Measurements from ENCODE around the gene ARHGAP12.

The ARHGAP12 gene

DNA sequence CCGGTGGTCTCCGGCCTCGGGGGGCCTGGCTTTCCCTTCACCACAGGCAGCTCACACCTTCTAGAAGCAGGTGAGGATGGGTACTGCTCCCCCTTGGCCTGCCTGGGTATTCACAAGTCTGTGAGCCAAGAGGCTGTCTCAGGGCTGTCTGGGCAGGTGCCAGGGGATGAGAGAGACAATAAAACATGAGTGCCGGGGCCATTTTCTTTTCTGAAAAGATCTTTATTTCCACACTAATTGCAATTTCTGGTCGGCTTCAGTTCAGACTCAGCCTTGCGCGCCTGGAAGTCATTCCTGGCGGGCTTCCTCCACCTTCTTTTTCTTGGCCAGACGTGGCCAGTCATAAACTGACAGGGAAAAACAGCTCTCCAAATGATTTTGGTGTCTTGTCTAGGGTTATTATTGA lies 171.2 kb downstream of the ARHGAP12 start:
- TF ChIP-seq, protein P1, sequence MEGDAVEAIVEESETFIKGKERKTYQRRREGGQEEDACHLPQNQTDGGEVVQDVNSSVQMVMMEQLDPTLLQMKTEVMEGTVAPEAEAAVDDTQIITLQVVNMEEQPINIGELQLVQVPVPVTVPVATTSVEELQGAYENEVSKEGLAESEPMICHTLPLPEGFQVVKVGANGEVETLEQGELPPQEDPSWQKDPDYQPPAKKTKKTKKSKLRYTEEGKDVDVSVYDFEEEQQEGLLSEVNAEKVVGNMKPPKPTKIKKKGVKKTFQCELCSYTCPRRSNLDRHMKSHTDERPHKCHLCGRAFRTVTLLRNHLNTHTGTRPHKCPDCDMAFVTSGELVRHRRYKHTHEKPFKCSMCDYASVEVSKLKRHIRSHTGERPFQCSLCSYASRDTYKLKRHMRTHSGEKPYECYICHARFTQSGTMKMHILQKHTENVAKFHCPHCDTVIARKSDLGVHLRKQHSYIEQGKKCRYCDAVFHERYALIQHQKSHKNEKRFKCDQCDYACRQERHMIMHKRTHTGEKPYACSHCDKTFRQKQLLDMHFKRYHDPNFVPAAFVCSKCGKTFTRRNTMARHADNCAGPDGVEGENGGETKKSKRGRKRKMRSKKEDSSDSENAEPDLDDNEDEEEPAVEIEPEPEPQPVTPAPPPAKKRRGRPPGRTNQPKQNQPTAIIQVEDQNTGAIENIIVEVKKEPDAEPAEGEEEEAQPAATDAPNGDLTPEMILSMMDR (IDR thresholded peaks at IDR 0.05; ENCODE audit: low read depth, low read length, poor library complexity, severe bottlenecking) = no peak
- no peak for TF ChIP-seq EZH2phosphoT487 (IDR thresholded peaks at IDR 0.05; ENCODE audit: borderline replicate concordance, low read length)
- no peak overlapping the region for H3K27ac ChIP-seq (ENCODE audit: low read depth, low read length)
- H3K36me3 ChIP-seq (ENCODE audit: control insufficient read depth, low read length) = no peaks in the 10 kb centered on the region
- 0 out of 2 replicates have a peak, but pooled peaks cover 7% of the 10 kb centered on the region for H3K27me3 ChIP-seq (ENCODE audit: control insufficient read depth, low read length)
- H3K9me2 ChIP-seq (replicated peaks; ENCODE audit: control insufficient read depth, low read length) = no peaks in the 10 kb centered on the region
- peaks cover 11% of the 10 kb centered on the region for H3K4me1 ChIP-seq (ENCODE audit: control insufficient read depth, low read length)
- H3K4me2 ChIP-seq (ENCODE audit: low read length) = no peak overlapping the region
- H4K20me1 ChIP-seq (ENCODE audit: control insufficient read depth, insufficient read depth, low read depth, low read length) = no peaks in the 10 kb centered on the region
- H3K9me3 ChIP-seq (ENCODE audit: control insufficient read depth, insufficient read depth, low read length) = no peaks in the 10 kb centered on the region
- H3K79me2 ChIP-seq (ENCODE audit: control insufficient read depth, low read length) = no peaks in the 10 kb centered on the region
- no peaks in the 10 kb centered on the region for H3F3A ChIP-seq (ENCODE audit: control insufficient read depth, insufficient read depth)
- no peak overlapping the region for H3K4me3 ChIP-seq (ENCODE audit: low read length)

DNA sequence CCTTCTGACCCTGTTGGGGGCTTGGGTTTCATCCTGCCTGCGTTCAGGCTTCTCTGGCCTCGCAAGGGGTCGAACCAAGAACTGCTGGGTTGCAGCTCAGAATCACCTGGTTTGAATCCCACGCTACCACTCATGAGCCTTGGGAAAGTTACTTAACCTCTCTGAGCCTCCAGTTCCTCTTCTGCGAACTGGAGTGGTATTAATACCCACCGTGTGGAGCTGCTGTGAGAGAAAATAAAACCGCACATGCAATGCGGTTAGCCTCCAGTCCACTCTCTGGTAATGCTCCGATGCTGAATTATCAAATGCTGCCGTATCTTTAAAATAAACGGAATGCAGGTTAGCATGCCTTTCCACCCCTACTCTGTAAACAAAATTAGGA lies 171.9 kb downstream of the ARHGAP12 start:
- Histone ChIP-seq H3K27ac (ENCODE audit: low read depth, low read length) (no peak overlapping the region), H3F3A (ENCODE audit: control insufficient read depth, insufficient read depth) (no peaks in the 10 kb centered on the region), H3K4me3 (ENCODE audit: low read length) (no peak overlapping the region), H3K4me2 (ENCODE audit: low read length) (no peak overlapping the region), H3K79me2 (ENCODE audit: control insufficient read depth, low read length) (no peaks in the 10 kb centered on the region), H4K20me1 (ENCODE audit: control insufficient read depth, insufficient read depth, low read depth, low read length) (no peaks in the 10 kb centered on the region), H3K27me3 (ENCODE audit: control insufficient read depth, low read length) (0 out of 2 replicates have a peak, but pooled peaks cover 7% of the 10 kb centered on the region), H3K9me3 (ENCODE audit: control insufficient read depth, insufficient read depth, low read length) (no peaks in the 10 kb centered on the region), H3K36me3 (ENCODE audit: control insufficient read depth, low read length) (no peaks in the 10 kb centered on the region), H3K9me2 (replicated peaks; ENCODE audit: control insufficient read depth, low read length) (no peaks in the 10 kb centered on the region), H3K4me1 (ENCODE audit: control insufficient read depth, low read length) (peaks cover 11% of the 10 kb centered on the region)
- TF ChIP-seq, protein P1 (IDR thresholded peaks at IDR 0.05; ENCODE audit: low read depth, low read length, poor library complexity, severe bottlenecking) = no peak
- no peak for TF ChIP-seq EZH2phosphoT487 (IDR thresholded peaks at IDR 0.05; ENCODE audit: borderline replicate concordance, low read length)

GRCh38 chr10:31756101-31756728 lies 172.4 kb downstream of the ARHGAP12 start:
- H3K27ac ChIP-seq (ENCODE audit: low read depth, low read length) = no peak overlapping the region
- no peak overlapping the region for H3K4me3 ChIP-seq (ENCODE audit: low read length)
- H3K9me3 ChIP-seq (ENCODE audit: control insufficient read depth, insufficient read depth, low read length) = no peaks in the 10 kb centered on the region
- H3K4me1 ChIP-seq (ENCODE audit: control insufficient read depth, low read length) = peaks cover 11% of the 10 kb centered on the region
- no peaks in the 10 kb centered on the region for H3K9me2 ChIP-seq (replicated peaks; ENCODE audit: control insufficient read depth, low read length)
- H3K36me3 ChIP-seq (ENCODE audit: control insufficient read depth, low read length) = no peaks in the 10 kb centered on the region
- H3K4me2 ChIP-seq (ENCODE audit: low read length) = no peak overlapping the region
- no peaks in the 10 kb centered on the region for H3F3A ChIP-seq (ENCODE audit: control insufficient read depth, insufficient read depth)
- TF ChIP-seq, protein P1 (IDR thresholded peaks at IDR 0.05; ENCODE audit: low read depth, low read length, poor library complexity, severe bottlenecking) = no peak
- no peak for TF ChIP-seq EZH2phosphoT487 (IDR thresholded peaks at IDR 0.05; ENCODE audit: borderline replicate concordance, low read length)
- no peaks in the 10 kb centered on the region for H4K20me1 ChIP-seq (ENCODE audit: control insufficient read depth, insufficient read depth, low read depth, low read length)
- 0 out of 2 replicates have a peak, but pooled peaks cover 7% of the 10 kb centered on the region for H3K27me3 ChIP-seq (ENCODE audit: control insufficient read depth, low read length)
- no peaks in the 10 kb centered on the region for H3K79me2 ChIP-seq (ENCODE audit: control insufficient read depth, low read length)
